NB4 (cell line): ENCODE measurements around the gene ATP5PO.

Source experiments
- DNase-seq: peaks from one replicate; pipeline ENCODE4 v3.0.0; 2010; ENCODE audit warnings: low read depth
- H3K4me3 ChIP-seq: one replicate; pipeline ENCODE4 v1.5.1; 2011; ENCODE audit warnings: mild to moderate bottlenecking, low read depth, low read length, moderate library complexity
- MYC ChIP-seq: IDR thresholded peaks from 2 replicates; pipeline ENCODE4 v1.6.1; 2011; ENCODE audit warnings: low read depth, low read length
- POLR2A ChIP-seq: IDR thresholded peaks from 2 replicates; pipeline ENCODE4 v1.6.1; 2011; ENCODE audit warnings: mild to moderate bottlenecking; ENCODE audit not compliant: insufficient read length; ENCODE audit errors: extremely low read depth
- TF ChIP-seq, protein P1 (sequence below): IDR thresholded peaks from one replicate; pipeline ENCODE4 v1.5.1; 2012; ENCODE audit warnings: low read depth, low read length
- TF ChIP-seq, protein P2 (sequence below): IDR thresholded peaks from 2 replicates; pipeline ENCODE4 v1.6.1; 2011; ENCODE audit warnings: low read depth, low read length

Gene ATP5PO

DNA sequence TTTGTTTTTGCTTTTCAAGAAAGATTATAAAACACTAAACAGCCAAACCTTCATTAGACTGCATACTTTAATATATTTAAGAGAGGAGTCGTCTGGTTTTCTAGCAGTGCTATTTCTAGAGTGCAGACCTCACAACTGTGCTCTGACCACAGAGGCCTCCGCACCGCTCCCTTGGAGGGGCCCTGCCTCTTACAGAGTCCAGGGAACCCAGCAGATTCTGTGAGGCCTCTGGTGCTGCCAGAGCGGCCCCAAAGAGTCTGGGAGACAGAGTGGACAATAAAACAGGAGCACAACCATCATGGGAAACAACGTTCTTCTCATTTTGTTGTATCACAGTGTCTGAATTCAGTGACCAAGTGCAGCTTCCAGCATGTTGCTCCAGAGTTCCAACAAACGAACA, 5.8 kb downstream of the ATP5PO start:
- no peak for DNase-seq
- H3K4me3 ChIP-seq: no peak overlapping the region
- TF ChIP-seq POLR2A: no peak
- TF ChIP-seq, protein P1, sequence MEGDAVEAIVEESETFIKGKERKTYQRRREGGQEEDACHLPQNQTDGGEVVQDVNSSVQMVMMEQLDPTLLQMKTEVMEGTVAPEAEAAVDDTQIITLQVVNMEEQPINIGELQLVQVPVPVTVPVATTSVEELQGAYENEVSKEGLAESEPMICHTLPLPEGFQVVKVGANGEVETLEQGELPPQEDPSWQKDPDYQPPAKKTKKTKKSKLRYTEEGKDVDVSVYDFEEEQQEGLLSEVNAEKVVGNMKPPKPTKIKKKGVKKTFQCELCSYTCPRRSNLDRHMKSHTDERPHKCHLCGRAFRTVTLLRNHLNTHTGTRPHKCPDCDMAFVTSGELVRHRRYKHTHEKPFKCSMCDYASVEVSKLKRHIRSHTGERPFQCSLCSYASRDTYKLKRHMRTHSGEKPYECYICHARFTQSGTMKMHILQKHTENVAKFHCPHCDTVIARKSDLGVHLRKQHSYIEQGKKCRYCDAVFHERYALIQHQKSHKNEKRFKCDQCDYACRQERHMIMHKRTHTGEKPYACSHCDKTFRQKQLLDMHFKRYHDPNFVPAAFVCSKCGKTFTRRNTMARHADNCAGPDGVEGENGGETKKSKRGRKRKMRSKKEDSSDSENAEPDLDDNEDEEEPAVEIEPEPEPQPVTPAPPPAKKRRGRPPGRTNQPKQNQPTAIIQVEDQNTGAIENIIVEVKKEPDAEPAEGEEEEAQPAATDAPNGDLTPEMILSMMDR: no peak
- TF ChIP-seq, protein P2, sequence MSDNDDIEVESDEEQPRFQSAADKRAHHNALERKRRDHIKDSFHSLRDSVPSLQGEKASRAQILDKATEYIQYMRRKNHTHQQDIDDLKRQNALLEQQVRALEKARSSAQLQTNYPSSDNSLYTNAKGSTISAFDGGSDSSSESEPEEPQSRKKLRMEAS: no peak
- no peak for TF ChIP-seq MYC

DNA sequence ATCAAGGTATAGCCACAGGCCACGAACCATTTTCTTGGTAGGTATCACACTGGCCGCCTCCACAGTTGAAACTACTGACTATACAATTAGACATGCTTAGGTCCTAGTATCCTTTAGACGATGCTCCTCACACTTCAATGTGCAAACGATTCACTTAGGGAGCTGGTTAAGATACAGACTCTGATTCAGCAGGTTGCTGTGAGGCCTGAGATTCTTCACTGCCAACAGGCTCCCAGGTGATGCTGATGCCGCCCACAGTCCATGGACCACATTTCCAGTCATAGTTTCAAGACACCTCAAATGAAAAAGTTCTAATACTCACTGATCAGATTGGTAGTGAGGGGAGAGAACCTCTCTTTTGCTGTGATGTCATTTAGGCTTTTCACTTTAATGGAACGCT, 6.8 kb downstream of the ATP5PO start:
- no peak overlapping the region for H3K4me3 ChIP-seq
- no peak for DNase-seq
- TF ChIP-seq MYC: no peak

DNA sequence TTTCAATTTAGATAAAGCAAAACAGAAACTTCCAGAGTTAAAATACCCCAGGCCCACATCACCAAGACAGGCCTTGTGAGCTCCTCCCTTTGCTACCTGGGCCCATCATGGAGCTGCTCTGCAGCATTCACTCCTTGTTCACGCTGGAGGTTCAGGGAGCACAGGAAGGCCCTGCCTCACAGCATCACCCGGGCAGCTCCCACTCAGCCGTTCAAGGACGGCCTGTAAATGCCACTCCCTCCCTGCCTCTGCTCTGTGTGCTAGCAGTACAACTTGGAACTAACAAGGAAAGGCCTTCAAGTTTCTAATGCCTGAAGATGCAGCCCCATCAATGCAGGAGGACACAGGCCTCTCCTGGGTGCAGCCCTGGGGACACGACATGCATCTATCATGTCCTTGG, 11.6 kb downstream of the ATP5PO start:
- no peak for DNase-seq
- no peak overlapping the region for H3K4me3 ChIP-seq
- TF ChIP-seq, protein P1: no peak
- TF ChIP-seq, protein P2: no peak
- TF ChIP-seq POLR2A: no peak
- TF ChIP-seq MYC: no peak

DNA sequence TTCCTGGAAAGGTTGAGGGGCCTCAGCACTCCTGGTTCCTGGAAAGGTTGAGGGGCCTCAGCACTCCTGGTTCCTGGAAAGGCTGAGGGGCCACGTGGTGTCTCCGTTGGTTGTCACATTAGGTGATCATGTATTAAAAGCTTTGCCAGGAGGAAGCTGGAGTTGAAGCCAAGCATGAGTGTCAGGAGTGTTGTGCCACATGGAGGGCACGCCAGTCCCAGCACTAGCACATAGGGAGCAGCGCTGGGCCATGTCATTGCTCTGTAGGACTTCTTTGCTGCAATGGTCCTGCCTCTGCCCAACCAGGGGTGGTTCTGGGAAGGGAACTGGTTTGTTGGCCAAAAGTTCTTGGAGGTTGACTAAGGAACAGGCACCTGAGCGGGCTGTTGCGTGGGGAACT, 13.3 kb downstream of the ATP5PO start:
- TF ChIP-seq, protein P2: no peak
- TF ChIP-seq MYC (no peak), POLR2A (no peak)
- TF ChIP-seq, protein P1: no peak
- no peak overlapping the region for H3K4me3 ChIP-seq
- no peak for DNase-seq

DNA sequence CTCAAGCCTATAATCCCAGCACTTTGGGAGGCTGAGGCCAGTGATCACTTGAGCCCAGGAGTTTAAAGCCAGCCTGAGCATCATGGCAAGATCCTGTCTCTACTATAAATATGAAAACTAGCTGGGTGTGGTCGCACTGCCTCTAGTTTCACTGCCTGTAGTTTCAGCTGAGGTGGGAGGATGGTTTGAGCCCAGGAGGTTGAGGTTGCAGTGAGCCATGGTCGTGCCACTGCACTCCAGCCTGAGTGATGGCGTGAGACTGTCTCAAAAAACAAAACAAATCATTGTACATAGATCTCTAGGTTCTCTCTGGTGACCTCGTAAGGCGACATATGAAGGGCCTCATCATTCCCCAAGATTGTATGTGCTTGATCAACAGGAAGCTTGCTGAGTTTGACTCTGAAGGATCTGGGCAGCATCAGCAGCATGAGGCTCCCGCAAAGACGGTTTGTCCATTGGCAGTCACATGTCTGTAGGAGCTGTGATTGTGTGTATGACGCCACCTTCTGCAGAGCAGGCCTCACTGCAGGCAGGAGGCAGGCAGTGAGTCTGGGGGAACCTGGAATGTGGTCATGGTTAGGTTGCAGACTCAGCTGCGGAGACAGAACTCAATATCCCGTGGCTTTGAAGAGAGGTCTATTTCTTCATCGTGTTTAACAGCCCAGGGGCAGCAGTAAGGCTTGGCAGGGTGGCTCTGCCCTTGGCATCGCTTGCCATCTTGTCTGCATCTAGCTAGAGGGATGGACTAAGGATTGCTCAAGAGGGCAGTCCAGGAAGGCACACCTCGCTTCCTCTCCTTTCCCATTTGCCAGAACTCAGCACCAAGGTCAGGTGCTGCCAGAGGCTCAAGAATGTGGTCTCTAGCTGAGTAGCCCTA, 14.0 kb downstream of the ATP5PO start:
- DNase-seq: peak; percentile 56
- no peak overlapping the region for H3K4me3 ChIP-seq
- TF ChIP-seq, protein P2: peak; percentile 94
- TF ChIP-seq, protein P1: peak; percentile 30
- no peak for TF ChIP-seq POLR2A

DNA sequence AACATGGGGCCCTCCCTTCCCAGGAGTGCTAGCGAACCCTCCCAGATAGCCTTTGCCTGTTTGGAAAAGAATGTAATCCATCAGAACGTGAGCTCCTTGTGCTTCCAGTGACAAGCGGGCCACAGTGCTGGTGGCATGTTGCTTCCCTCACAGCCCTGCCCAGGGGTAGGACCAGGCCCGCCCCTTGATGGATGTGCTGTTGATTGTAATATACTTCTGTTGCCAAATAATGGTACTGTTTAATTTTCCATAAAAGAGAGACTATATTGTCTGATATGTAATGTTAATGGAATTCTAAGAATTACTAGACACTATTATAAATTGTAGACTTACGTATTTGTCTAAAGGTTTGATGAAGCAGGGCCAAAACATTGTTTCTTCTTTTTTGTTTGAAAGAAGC, 16.4 kb downstream of the ATP5PO start:
- TF ChIP-seq, protein P1: no peak
- TF ChIP-seq MYC (no peak), POLR2A (no peak)
- TF ChIP-seq, protein P2: no peak
- DNase-seq: no peak
- no peak overlapping the region for H3K4me3 ChIP-seq
